ENCODE results near the gene INKA2.

INKA2 gene

DNA sequence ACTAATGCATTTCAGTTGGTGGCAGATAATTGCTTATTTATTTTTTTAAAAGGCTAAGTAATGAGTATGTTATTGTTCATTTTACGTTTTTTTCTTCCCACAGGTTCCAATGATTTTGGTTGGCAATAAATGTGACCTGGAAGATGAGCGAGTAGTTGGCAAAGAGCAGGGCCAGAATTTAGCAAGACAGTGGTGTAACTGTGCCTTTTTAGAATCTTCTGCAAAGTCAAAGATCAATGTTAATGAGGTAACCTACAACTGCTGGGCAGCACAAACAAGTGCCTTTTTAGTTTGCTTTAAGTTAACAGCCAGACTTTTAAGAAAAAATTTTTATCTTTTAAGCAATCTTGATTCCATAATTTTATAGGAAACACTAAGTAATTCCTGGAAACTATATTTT, 35.0 kb downstream of the INKA2 start:
- DNase-seq (ENCODE audit: low read depth in 2 of 2), result no peak

DNA sequence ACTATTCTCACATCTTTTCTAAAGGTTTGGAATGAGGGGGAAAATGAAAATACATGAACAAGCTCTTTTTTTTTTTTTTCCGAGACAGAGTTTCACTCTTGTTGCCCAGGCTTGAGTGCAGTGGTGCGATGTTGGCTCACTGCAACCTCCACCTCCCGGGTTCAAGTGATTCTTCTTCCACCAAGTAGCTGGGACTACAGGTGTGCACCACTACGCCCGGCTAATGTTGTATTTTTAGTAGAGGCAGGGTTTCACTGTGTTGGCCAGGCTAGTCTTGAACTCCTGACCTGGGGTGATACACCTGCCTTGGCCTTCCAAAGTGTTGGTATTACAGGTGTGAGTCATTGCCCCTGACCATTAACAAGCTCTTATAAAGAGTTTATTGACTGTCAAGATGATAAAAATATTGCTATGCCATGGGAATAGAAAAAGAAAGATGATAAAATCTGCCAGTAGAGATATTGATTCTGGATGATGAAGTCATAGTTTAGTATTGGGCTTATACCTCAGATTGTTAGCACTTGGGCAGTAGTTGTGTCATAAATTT, 36.6 kb downstream of the INKA2 start:
- no peak for DNase-seq (ENCODE audit: low read depth in 2 of 2)

DNA sequence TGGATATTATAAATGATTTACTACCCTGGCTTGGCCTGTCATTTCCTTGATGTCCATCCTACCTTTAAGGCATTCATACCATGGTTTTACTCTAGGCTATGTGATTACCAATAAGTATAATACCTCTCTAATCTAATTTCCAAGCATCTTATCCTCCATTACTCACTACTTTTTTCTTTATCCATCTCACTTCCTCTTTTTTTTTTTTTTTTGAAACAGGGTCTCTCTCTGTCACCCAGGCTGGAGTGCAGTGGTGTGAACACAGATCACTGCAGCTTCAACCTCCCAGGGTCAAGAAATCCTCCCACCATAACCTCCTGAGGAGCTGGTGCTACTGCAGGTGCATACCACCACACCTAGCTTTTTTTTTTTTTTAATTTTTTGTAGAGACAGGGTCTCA, 39.9 kb downstream of the INKA2 start:
- DNase-seq (ENCODE audit: low read depth in 2 of 2), result no peak

DNA sequence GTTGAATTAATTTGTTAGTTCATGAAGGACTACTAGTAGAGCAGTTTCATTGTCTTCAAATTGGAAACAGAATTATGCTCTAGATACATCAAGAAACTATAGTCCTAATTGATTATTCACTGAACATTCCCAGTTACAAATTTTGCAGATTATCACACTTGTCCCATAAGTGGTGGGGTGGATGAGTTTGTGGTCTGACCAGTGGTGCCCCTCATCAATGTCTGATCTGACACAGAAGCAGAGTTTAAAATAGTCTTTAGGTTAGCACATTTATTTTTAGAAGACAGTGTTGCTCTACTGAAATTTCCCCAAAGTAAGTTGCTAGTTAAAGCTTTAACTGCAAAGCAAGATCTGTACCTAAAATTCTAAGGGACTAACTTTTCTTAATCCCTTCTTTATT, 42.9 kb downstream of the INKA2 start:
- no peak for DNase-seq (ENCODE audit: low read depth in 2 of 2)

DNA sequence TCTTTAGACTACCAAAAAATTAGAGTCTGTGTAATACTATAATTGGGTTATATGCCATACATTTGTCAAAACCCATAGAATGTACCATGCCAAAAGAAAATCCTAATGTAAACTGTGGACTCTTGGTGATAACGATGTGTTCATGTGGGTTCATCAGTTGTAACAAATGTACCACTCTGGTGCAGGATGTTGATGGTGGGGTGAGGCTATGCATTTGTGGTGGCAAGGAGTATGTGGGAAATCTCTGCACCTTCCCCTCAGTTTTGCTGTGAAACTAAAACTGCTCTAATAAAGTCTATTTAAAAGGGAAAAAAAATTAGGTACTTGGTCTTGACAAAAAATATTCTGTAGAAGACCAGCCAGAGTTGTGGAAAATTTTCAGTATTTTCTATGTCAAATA, 43.4 kb downstream of the INKA2 start:
- DNase-seq (ENCODE audit: low read depth in 2 of 2), result no peak

DNA sequence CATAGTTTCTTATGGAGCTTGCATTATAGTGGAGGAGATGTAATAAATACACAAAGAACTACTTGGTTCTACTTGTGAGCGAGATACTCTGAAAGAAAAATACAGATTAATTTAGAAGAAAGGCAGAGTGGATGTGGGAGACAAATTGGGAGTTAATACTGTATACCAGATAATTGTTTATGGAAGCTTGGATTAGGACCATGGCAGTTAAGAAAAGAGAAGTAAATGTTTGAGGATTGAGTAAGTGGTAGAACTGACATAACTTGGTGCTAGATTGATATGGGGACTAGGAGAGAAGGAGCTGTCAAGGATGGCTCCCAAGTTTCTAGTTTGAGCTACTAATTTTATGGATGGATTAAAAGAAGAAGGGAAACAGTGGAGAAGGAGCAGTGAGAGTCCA, 47.3 kb downstream of the INKA2 start:
- no peak for DNase-seq (ENCODE audit: low read depth in 2 of 2)

DNA sequence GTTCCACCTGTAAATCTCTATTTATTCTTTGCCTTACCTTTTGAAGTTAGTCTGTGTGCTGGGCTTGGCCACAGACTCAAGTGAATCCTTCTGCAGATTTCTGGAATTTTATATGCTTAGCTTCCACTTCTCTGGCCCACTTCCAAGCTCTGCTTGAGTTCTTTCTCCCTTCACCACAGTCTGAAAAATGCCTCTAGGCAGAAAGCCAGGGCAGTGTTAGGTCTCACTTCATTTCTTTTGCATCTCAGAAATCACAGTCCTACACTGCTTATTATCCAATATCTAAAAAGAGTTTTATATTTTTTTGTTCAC, 48.9 kb downstream of the INKA2 start:
- no peak for DNase-seq (ENCODE audit: low read depth in 2 of 2)
